GM13977 (cell line): Measurements from ENCODE around the gene DNAJC5.
"Not testable (repeated sequence)": the region's sequence is repeated elsewhere in the genome, so short reads cannot be mapped to it uniquely, and the experiment has no call there.

Experiments used
- DNase-seq: peaks from one replicate; pipeline ENCODE4 v3.0.0; 2012; ENCODE audit warnings: low spot score
- CTCF ChIP-seq: IDR thresholded peaks from 2 replicates; pipeline ENCODE4 v1.5.1; 2012; ENCODE audit warnings: mild to moderate bottlenecking, control low read depth; ENCODE audit not compliant: insufficient read depth; ENCODE audit errors: extremely low read depth, missing control alignments
- in situ Hi-C: fragments of 300-500 bp; cut with MboI; formaldehyde crosslinking; loops from one replicate; pipeline ENCODE4 v1.12.0; 2022; ENCODE audit warnings: low sequenced_read_pairs, low pct_unique_long_range_greater_than_20kb, mixed read lengths, inconsistent platforms; ENCODE audit not compliant: unreplicated experiment

DNAJC5 gene

GRCh38 chr20:63969838-63970713 is 75.2 kb downstream of the DNAJC5 start, which contains the start of gene ZNF512B:
Gene ZNF512B, minus strand, starts transcription at chr20:63969930. Its CDS starts 1,980 bp downstream, at chr20:63967950.
- no peak for TF ChIP-seq CTCF
- in situ Hi-C loops, result no loop called here
- DNase-seq, result peak; percentile 95

- in situ Hi-C loops, result no loop called here
- TF ChIP-seq CTCF, result no peak
- no peak for DNase-seq
These were observed 75.9 kb downstream of the DNAJC5 start for GRCh38 chr20:63970714-63971431.

- DNase-seq, in situ Hi-C loops: not testable (repeated sequence)
These were observed 77.0 kb downstream of the DNAJC5 start for GRCh38 chr20:63971960-63972311.

GRCh38 chr20:63972312-63973159 is 77.6 kb downstream of the DNAJC5 start:
- in situ Hi-C loops, result no loop called here
- DNase-seq, result no peak
- TF ChIP-seq CTCF, result no peak

GRCh38 chr20:63973160-63973479 is 78.2 kb downstream of the DNAJC5 start:
- no peak for TF ChIP-seq CTCF
- no peak for DNase-seq
- in situ Hi-C loops, result no loop called here

GRCh38 chr20:63973636-63974401 is 78.9 kb downstream of the DNAJC5 start:
- TF ChIP-seq CTCF, result peak; percentile 98
- in situ Hi-C loops, result no loop called here
- peak; percentile 88 for DNase-seq
